GM23338 (cell line): Measurements from ENCODE around the gene INPP5A. TPM values are rescaled to one million over a fixed set of nuclear protein-coding genes. Genes with fewer than 3 reads are reported as not detected.

Source experiments
- ATAC-seq: fragments of 200-7000 bp; cut with Tn5 transposase; 3 replicates; pipeline ENCODE4 v1.9.1; 2020
- DNase-seq: peaks from one replicate; pipeline ENCODE4 v3.0.0-alpha.2; 2015; ENCODE audit warnings: low spot score
- H2AFZ ChIP-seq: fragments of 200-600 bp; sonication (generic); 2 replicates; pipeline ENCODE4 v1.8.0; 2016; ENCODE audit warnings: antibody characterized with exemption, mild to moderate bottlenecking, moderate library complexity
- H3F3A ChIP-seq: fragments of 200-600 bp; sonication (generic); replicated peaks from 2 replicates; pipeline ENCODE4 v1.8.0; 2017; ENCODE audit warnings: antibody characterized with exemption, mixed run types, low read depth
- H3K27ac ChIP-seq: fragments of 200-600 bp; sonication (generic); 2 replicates; pipeline ENCODE4 v1.6.1; 2016; ENCODE audit warnings: low read depth
- H3K27me3 ChIP-seq: fragments of 200-600 bp; sonication (generic); 2 replicates; pipeline ENCODE4 v1.8.0; 2016; ENCODE audit warnings: mild to moderate bottlenecking, mixed run types, moderate library complexity; ENCODE audit not compliant: insufficient read depth
- H3K36me3 ChIP-seq: fragments of 200-600 bp; sonication (generic); 2 replicates; pipeline ENCODE4 v1.8.0; 2016; ENCODE audit warnings: mild to moderate bottlenecking; ENCODE audit not compliant: insufficient read depth
- H3K4me1 ChIP-seq: fragments of 200-600 bp; sonication (generic); 2 replicates; pipeline ENCODE4 v1.8.0; 2016; ENCODE audit warnings: mild to moderate bottlenecking, moderate library complexity; ENCODE audit not compliant: insufficient read depth
- H3K4me2 ChIP-seq: fragments of 200-600 bp; sonication (generic); 2 replicates; pipeline ENCODE4 v1.7.1; 2017; ENCODE audit warnings: mixed run types
- H3K4me3 ChIP-seq: fragments of 200-600 bp; sonication (generic); 2 replicates; pipeline ENCODE4 v1.6.1; 2016; ENCODE audit warnings: mixed run types
- H3K79me2 ChIP-seq: fragments of 200-600 bp; sonication (generic); replicated peaks from 2 replicates; pipeline ENCODE4 v1.8.0; 2017; ENCODE audit warnings: mild to moderate bottlenecking; ENCODE audit not compliant: insufficient read depth
- H3K9me2 ChIP-seq: fragments of 200-600 bp; sonication (generic); 2 replicates; pipeline ENCODE4 v1.8.0; 2017; ENCODE audit not compliant: insufficient read depth
- H4K20me1 ChIP-seq: fragments of 200-600 bp; sonication (generic); replicated peaks from 2 replicates; pipeline ENCODE4 v1.8.0; 2017; ENCODE audit warnings: mild to moderate bottlenecking; ENCODE audit not compliant: insufficient read depth
- H3K27ac Mint-ChIP-seq: 2 replicates; pipeline ENCODE4 v1.8.0; 2020; ENCODE audit warnings: inconsistent platforms, mild to moderate bottlenecking, moderate library complexity, mixed read lengths
- H3K27me3 Mint-ChIP-seq: 3 replicates; pipeline ENCODE4 v1.8.0; 2022; ENCODE audit warnings: low read depth, mild to moderate bottlenecking, moderate library complexity, mixed read lengths, inconsistent platforms; ENCODE audit not compliant: insufficient read depth, poor library complexity
- H3K36me3 Mint-ChIP-seq: 3 replicates; pipeline ENCODE4 v1.8.0; 2021; ENCODE audit warnings: low read depth, mild to moderate bottlenecking, inconsistent platforms, moderate library complexity, mixed read lengths
- H3K4me1 Mint-ChIP-seq: 3 replicates; pipeline ENCODE4 v1.8.0; 2020; ENCODE audit warnings: mild to moderate bottlenecking, inconsistent platforms, mixed read lengths
- H3K4me3 Mint-ChIP-seq: 3 replicates; pipeline ENCODE4 v1.8.0; 2021; ENCODE audit warnings: moderate library complexity, mild to moderate bottlenecking, inconsistent platforms, mixed read lengths
- H3K9me3 Mint-ChIP-seq: 3 replicates; pipeline ENCODE4 v1.8.0; 2020; ENCODE audit warnings: moderate library complexity, mild to moderate bottlenecking, inconsistent platforms, mixed read lengths
- CTCF ChIP-seq, 2 experiments: fragments of 200-600 bp in 1 of 2; sonication (generic) in 1 of 2; conservative IDR thresholded peaks; 2 replicates each; pipeline versions ENCODE4 v1.5.1 to v1.6.1; 2016 to 2017; ENCODE audit warnings: antibody characterized with exemption in 2 of 2, low read depth in 2 of 2, mild to moderate bottlenecking in 2 of 2, moderate library complexity in 1 of 2
- EZH2phosphoT487 ChIP-seq: fragments of 200-600 bp; sonication (generic); IDR thresholded peaks from one replicate; pipeline ENCODE4 v1.8.1; 2018; ENCODE audit warnings: antibody characterized with exemption; ENCODE audit not compliant: unreplicated experiment
- JUNB ChIP-seq: IDR thresholded peaks from one replicate; pipeline ENCODE4 v1.6.1; 2016; ENCODE audit warnings: antibody characterized with exemption; ENCODE audit not compliant: unreplicated experiment
- POLR2AphosphoS5 ChIP-seq: IDR thresholded peaks from 2 replicates; pipeline ENCODE4 v1.6.1; 2016; ENCODE audit warnings: antibody characterized with exemption, low read depth
- REST ChIP-seq: IDR thresholded peaks from one replicate; pipeline ENCODE4 v1.6.1; 2018; ENCODE audit warnings: antibody characterized with exemption; ENCODE audit not compliant: unreplicated experiment
- STAT1 ChIP-seq: IDR thresholded peaks from one replicate; pipeline ENCODE4 v1.6.1; 2016; ENCODE audit warnings: antibody characterized with exemption; ENCODE audit not compliant: unreplicated experiment
- ZNF114 ChIP-seq: fragments of 250-450 bp; sonication (Bioruptor Pico); IDR thresholded peaks from 2 replicates; pipeline ENCODE4 v1.5.0; 2020; ENCODE audit warnings: mild to moderate bottlenecking, moderate library complexity
- ZNF462 ChIP-seq: fragments of 250-450 bp; sonication (Bioruptor Pico); IDR thresholded peaks from 2 replicates; pipeline ENCODE4 v1.5.0; 2020; ENCODE audit warnings: mild to moderate bottlenecking, moderate library complexity
- polyA plus RNA-seq: library from polyadenylated mRNA; unstranded; fragments of >200 nt; fragmentation: Nextera tagmentation; extraction: Ambion mirVana; gene quantifications from 2 replicates; pipeline ENCODE4 v1.2.1, GENCODE V29; 2016
- total RNA-seq: library from RNA; depleted of rRNA; stranded (reverse); fragments of >200 nt; shearing (Covaris generic); gene quantifications from 2 replicates; pipeline ENCODE4 v1.2.3, GENCODE V29; 2014

The INPP5A gene
- total and polyA plus RNA-seq, 2 experiments from 2014 or later: 5.9 to 40.6 TPM

GRCh38 chr10:132748135-132748534 is 210.5 kb downstream of the INPP5A start:
- Histone ChIP-seq H3K36me3 (no peaks in the 10 kb centered on the region), H3K4me3 (no peak overlapping the region), H3F3A (0 out of 2 replicates have a peak, but pooled peaks cover 3% of the 10 kb centered on the region), H3K4me1 (peaks cover 3% of the 10 kb centered on the region; the same call in 1 of the 2 replicates), H3K4me2 (no peak overlapping the region), H2AFZ (no peak overlapping the region), H3K9me2 (no peaks in the 10 kb centered on the region), H4K20me1 (no peaks in the 10 kb centered on the region), H3K79me2 (no peaks in the 10 kb centered on the region), H3K27me3 (no peaks in the 10 kb centered on the region), H3K27ac (no peak overlapping the region)
- Mint-ChIP-seq H3K4me1 (peaks cover 21% of the 10 kb centered on the region; the same call in 2 of the 3 replicates), H3K27ac (peak overlapping the region; percentile 71; the same call in 1 of the 2 replicates), H3K4me3 (no peak overlapping the region), H3K27me3 (peaks cover 2% of the 10 kb centered on the region), H3K36me3 (no peaks in the 10 kb centered on the region), H3K9me3 (no peaks in the 10 kb centered on the region; the same call in 2 of the 3 replicates)
- TF ChIP-seq REST (no peak), CTCF (conservative IDR thresholded peaks at IDR 0.05; ENCODE audit: low read depth in 2 of 2) (no peak), JUNB (no peak), ZNF114 (CRISPR knock-in tag) (no peak), STAT1 (no peak), POLR2AphosphoS5 (no peak), EZH2phosphoT487 (no peak)
- ATAC-seq: no peak
- no peak for DNase-seq

- Histone ChIP-seq H3K27ac (no peak overlapping the region), H3K27me3 (no peaks in the 10 kb centered on the region), H3K4me3 (no peak overlapping the region), H3K4me1 (peaks cover 3% of the 10 kb centered on the region; the same call in 1 of the 2 replicates), H3K79me2 (no peaks in the 10 kb centered on the region), H2AFZ (no peak overlapping the region), H4K20me1 (no peaks in the 10 kb centered on the region), H3K36me3 (no peaks in the 10 kb centered on the region), H3K9me2 (no peaks in the 10 kb centered on the region), H3K4me2 (no peak overlapping the region), H3F3A (0 out of 2 replicates have a peak, but pooled peaks cover 3% of the 10 kb centered on the region)
- no peak overlapping the region for H3K4me3 Mint-ChIP-seq
- no peak for ATAC-seq
- peaks cover 2% of the 10 kb centered on the region for H3K27me3 Mint-ChIP-seq
- H3K27ac Mint-ChIP-seq: peak overlapping the region; percentile 27; the same call in 1 of the 2 replicates
- no peaks in the 10 kb centered on the region for H3K36me3 Mint-ChIP-seq
- H3K4me1 Mint-ChIP-seq: peaks cover 17% of the 10 kb centered on the region; the same call in 2 of the 3 replicates
- no peaks in the 10 kb centered on the region; the same call in 2 of the 3 replicates for H3K9me3 Mint-ChIP-seq
- DNase-seq: no peak
- TF ChIP-seq ZNF462 (CRISPR knock-in tag): no peak
- no peak for TF ChIP-seq EZH2phosphoT487
These were observed 211.2 kb downstream of the INPP5A start for GRCh38 chr10:132748545-132749370.
